OCI-LY1 (cell line): ENCODE results near the gene TPP1.

Experiments
- CTCF ChIP-seq: fragments of 200-600 bp; sonication (generic), shearing (Covaris generic); IDR thresholded peaks from 2 replicates; pipeline ENCODE4 v1.5.1; 2017; ENCODE audit warnings: mild to moderate bottlenecking, antibody characterized with exemption, low read length, moderate library complexity, mixed read lengths
- EZH2 ChIP-seq: fragments of 200-600 bp; sonication (generic), shearing (Covaris generic); IDR thresholded peaks from 2 replicates; pipeline ENCODE4 v1.8.0; 2017; ENCODE audit warnings: borderline replicate concordance, mixed run types, mild to moderate bottlenecking, antibody characterized with exemption, low read length, moderate library complexity, mixed read lengths

- TF ChIP-seq EZH2 (no peak), CTCF (no peak)
These were observed 8.6 kb upstream of the TPP1 start for GRCh38 chr11:6627762-6628241.
